ENCODE results near the gene KRTAP10-1. TPM values are rescaled to one million over a fixed set of nuclear protein-coding genes. Genes with fewer than 3 reads are reported as not detected.

Gene KRTAP10-1
- total RNA-seq, 1 experiment from 2014 or later = not detected

DNA sequence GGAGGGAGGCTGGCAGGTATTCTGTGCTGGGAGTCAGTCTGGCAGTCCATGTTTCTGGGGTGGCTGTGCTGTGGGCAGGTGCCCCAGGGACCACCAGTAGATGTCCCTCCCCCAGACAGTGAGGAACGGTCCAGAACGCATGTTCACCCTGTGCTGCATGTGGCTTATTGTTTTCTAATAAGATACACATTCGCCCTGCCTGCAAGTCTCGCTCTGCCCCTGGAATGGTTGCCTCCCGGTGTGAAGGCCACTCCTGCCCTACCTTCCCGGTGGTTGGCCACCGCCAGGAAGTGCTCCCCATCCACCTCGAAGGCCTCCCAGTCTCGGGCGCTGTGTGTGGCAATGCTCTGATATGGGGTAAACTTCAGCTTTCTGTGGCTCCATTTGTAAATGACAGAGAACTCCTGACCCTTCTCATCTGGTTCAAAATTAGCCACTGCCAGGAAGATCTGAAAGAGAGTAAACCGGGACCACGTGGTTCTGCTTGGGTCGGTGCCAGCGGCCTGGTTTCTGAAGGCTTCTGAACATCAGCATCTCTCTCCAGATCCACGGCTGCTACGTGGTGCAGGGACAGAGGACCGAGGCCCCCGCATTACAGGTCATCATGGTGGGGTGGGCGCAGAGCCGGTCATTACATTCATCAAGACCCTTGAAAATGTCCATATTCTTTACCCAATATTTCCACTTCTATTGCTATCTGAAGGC is 14.5 kb downstream of the KRTAP10-1 start:
- no peak overlapping the region for H3K4me3 ChIP-seq (ENCODE audit: low read depth in 2 of 2, low read length in 2 of 2)

DNA sequence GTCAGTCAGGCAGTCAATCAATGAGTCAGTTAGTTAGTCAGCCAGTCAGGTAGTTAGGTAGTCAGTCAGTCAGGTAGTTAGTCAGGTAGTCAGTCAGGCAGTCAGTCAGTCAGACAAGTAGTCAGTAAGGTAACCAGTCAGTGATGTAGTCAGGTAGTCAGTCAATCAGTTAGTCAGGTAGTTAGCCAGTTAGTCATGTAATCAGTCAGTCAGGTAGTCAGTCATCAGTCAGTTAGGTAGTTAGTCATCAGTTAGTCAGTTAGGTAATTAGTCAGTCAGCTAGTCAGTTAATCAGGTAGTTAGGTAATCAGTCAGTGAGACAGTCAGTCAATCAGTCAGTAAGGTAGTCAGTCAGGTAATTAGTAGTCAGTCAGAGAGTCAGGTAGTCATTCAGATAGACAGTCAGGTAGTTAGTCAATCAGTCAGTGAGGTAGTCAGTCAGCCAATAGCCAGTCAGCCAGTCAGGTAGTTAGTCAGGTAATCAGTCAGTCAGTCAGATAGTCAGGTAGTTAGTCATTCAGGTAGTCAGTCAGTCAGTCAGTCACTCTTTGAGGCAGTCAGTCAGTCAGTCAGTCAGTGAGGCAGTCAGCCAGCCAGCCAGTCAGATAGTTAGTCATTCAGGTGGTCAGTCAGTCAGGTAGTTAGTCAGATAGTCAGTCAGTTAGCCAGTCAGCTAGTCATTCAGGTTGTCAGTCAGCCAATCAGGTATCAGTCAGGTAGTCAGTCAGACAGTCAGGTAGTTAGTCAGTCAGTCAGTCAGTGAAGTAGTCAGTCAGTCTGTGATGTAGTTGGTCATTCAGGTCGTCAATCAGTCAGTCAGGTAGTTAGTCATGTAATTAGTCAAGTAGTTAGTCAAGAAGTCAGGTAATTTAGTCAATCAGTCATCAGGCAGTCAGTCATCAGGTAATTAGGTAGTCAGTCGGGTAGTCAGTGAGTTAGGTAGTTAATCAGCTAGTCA is 15.3 kb downstream of the KRTAP10-1 start:
- BruUV-seq (replicated peaks) = no TSS peak

More for the DNA sequence above, 14.5 kb downstream of the KRTAP10-1 start:
- no TSS peak for BruUV-seq (replicated peaks)
- TF ChIP-seq TCF7L2 (IDR thresholded peaks at IDR 0.05; ENCODE audit: low read depth, low read length) = no peak
- TF ChIP-seq, protein P1, sequence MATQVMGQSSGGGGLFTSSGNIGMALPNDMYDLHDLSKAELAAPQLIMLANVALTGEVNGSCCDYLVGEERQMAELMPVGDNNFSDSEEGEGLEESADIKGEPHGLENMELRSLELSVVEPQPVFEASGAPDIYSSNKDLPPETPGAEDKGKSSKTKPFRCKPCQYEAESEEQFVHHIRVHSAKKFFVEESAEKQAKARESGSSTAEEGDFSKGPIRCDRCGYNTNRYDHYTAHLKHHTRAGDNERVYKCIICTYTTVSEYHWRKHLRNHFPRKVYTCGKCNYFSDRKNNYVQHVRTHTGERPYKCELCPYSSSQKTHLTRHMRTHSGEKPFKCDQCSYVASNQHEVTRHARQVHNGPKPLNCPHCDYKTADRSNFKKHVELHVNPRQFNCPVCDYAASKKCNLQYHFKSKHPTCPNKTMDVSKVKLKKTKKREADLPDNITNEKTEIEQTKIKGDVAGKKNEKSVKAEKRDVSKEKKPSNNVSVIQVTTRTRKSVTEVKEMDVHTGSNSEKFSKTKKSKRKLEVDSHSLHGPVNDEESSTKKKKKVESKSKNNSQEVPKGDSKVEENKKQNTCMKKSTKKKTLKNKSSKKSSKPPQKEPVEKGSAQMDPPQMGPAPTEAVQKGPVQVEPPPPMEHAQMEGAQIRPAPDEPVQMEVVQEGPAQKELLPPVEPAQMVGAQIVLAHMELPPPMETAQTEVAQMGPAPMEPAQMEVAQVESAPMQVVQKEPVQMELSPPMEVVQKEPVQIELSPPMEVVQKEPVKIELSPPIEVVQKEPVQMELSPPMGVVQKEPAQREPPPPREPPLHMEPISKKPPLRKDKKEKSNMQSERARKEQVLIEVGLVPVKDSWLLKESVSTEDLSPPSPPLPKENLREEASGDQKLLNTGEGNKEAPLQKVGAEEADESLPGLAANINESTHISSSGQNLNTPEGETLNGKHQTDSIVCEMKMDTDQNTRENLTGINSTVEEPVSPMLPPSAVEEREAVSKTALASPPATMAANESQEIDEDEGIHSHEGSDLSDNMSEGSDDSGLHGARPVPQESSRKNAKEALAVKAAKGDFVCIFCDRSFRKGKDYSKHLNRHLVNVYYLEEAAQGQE (IDR thresholded peaks at IDR 0.05; ENCODE audit: insufficient read depth in 1 of 2, low read depth in 2 of 2, low read length in 1 of 2) = no peak
- no peak for TF ChIP-seq SIN3A (IDR thresholded peaks at IDR 0.05; ENCODE audit: borderline replicate concordance, insufficient read depth, low read depth, low read length)
- TF ChIP-seq, protein P2, sequence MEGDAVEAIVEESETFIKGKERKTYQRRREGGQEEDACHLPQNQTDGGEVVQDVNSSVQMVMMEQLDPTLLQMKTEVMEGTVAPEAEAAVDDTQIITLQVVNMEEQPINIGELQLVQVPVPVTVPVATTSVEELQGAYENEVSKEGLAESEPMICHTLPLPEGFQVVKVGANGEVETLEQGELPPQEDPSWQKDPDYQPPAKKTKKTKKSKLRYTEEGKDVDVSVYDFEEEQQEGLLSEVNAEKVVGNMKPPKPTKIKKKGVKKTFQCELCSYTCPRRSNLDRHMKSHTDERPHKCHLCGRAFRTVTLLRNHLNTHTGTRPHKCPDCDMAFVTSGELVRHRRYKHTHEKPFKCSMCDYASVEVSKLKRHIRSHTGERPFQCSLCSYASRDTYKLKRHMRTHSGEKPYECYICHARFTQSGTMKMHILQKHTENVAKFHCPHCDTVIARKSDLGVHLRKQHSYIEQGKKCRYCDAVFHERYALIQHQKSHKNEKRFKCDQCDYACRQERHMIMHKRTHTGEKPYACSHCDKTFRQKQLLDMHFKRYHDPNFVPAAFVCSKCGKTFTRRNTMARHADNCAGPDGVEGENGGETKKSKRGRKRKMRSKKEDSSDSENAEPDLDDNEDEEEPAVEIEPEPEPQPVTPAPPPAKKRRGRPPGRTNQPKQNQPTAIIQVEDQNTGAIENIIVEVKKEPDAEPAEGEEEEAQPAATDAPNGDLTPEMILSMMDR (IDR thresholded peaks at IDR 0.05) = no peak
- TF ChIP-seq POLR2AphosphoS5 (IDR thresholded peaks at IDR 0.05; ENCODE audit: low read depth, low read length) = no peak
- Histone ChIP-seq H3K36me3 (ENCODE audit: control insufficient read depth, insufficient read depth, low read length) (no peaks in the 10 kb centered on the region), H3K4me1 (ENCODE audit: control insufficient read depth, insufficient read depth, low read length) (no peaks in the 10 kb centered on the region), H3K27ac (ENCODE audit: low read length) (no peak overlapping the region), H3K9me3 (ENCODE audit: control insufficient read depth, insufficient read depth, low read depth, low read length) (no peaks in the 10 kb centered on the region), H3K27me3 (ENCODE audit: control insufficient read depth, insufficient read depth, low read length) (no peaks in the 10 kb centered on the region)
- POLR2A ChIA-PET = no interaction called here
- in situ Hi-C loops (cut with HindIII; ENCODE audit: low pct_unique_long_range_greater_than_20kb, low sequenced_read_pairs) (no loop called here), intact Hi-C loops (cut with micrococcal nuclease; ENCODE audit: unreplicated experiment) (no loop called here)
- CTCF ChIA-PET = no interaction called here
- no peak for ATAC-seq
- no peak for DNase-seq (ENCODE audit: low read depth, low spot score)

More for the DNA sequence above, 15.3 kb downstream of the KRTAP10-1 start:
- H3K27ac ChIP-seq (ENCODE audit: low read length) = no peak overlapping the region
- no peaks in the 10 kb centered on the region for H3K36me3 ChIP-seq (ENCODE audit: control insufficient read depth, insufficient read depth, low read length)
- no peaks in the 10 kb centered on the region for H3K9me3 ChIP-seq (ENCODE audit: control insufficient read depth, insufficient read depth, low read depth, low read length)
- no peak overlapping the region for H3K4me3 ChIP-seq (ENCODE audit: low read depth in 2 of 2, low read length in 2 of 2)
- intact Hi-C loops (cut with micrococcal nuclease; ENCODE audit: unreplicated experiment) (no loop called here), in situ Hi-C loops (cut with HindIII; ENCODE audit: low pct_unique_long_range_greater_than_20kb, low sequenced_read_pairs) (no loop called here)
- ATAC-seq (no peak), DNase-seq (ENCODE audit: low read depth, low spot score) (no peak)
- POLR2A ChIA-PET = no interaction called here
- CTCF ChIA-PET = no interaction called here
- TF ChIP-seq TCF7L2 (IDR thresholded peaks at IDR 0.05; ENCODE audit: low read depth, low read length) = no peak
- no peak for TF ChIP-seq SIN3A (IDR thresholded peaks at IDR 0.05; ENCODE audit: borderline replicate concordance, insufficient read depth, low read depth, low read length)
- TF ChIP-seq POLR2AphosphoS5 (IDR thresholded peaks at IDR 0.05; ENCODE audit: low read depth, low read length) = no peak
- TF ChIP-seq, protein P1 (IDR thresholded peaks at IDR 0.05; ENCODE audit: insufficient read depth in 1 of 2, low read depth in 2 of 2, low read length in 1 of 2) = no peak
- TF ChIP-seq, protein P2 (IDR thresholded peaks at IDR 0.05) = no peak
- no peaks in the 10 kb centered on the region for H3K27me3 ChIP-seq (ENCODE audit: control insufficient read depth, insufficient read depth, low read length)
- H3K4me1 ChIP-seq (ENCODE audit: control insufficient read depth, insufficient read depth, low read length) = no peaks in the 10 kb centered on the region
